GM18526 (cell line): Measurements from ENCODE around the gene PLA2G7.

Experiments used
- POLR2A ChIP-seq: IDR thresholded peaks from 3 replicates; pipeline ENCODE4 v1.6.1; 2011; ENCODE audit not compliant: insufficient read length; ENCODE audit errors: extremely low read depth

Gene PLA2G7

GRCh38 chr6:46661483-46661882 lies 73.7 kb downstream of the PLA2G7 start:
- TF ChIP-seq POLR2A: no peak

- no peak for TF ChIP-seq POLR2A
These were observed 77.5 kb downstream of the PLA2G7 start for GRCh38 chr6:46657642-46658041.

GRCh38 chr6:46655803-46656202 lies 79.4 kb downstream of the PLA2G7 start:
- no peak for TF ChIP-seq POLR2A
